ENCODE results near the gene ADGRG4.

DNA sequence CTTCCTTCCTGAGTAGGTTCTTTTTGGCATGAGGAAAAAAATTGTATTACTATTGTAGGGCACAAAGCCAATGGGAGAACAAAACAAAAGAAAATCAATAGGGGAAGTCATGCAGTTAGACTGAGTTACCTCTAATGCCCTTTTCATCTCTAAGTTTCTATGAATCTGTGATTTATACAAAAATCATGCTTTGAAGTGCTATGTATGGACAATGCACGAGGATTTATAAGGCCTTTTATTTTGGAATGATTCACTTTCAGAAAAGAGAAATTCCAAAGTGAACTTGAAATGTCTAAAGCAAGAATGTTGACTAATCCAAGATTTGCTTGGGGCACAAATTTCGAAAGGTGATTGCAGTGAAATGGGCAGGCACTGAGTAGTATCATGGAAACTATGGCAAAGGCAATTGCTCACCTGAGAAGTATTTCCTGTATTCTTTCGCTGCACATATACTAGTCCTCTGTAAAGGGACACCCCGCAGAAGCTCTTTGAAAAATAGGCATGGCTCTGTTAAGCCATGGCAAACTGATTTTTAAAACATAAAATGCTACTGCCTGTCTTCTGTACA, 52.8 kb downstream of the ADGRG4 start:
- TF ChIP-seq POLR2AphosphoS5 (IDR thresholded peaks at IDR 0.05; ENCODE audit: low read depth, low read length) (no peak), TAF1 (IDR thresholded peaks at IDR 0.05; ENCODE audit: borderline replicate concordance, low read depth, low read length) (no peak), POLR2A (IDR thresholded peaks at IDR 0.05; ENCODE audit: low read depth, low read length) (no peak)

All from GM12892 (cell line).